ENCODE data around the gene RAB3GAP2.

RAB3GAP2 gene

DNA sequence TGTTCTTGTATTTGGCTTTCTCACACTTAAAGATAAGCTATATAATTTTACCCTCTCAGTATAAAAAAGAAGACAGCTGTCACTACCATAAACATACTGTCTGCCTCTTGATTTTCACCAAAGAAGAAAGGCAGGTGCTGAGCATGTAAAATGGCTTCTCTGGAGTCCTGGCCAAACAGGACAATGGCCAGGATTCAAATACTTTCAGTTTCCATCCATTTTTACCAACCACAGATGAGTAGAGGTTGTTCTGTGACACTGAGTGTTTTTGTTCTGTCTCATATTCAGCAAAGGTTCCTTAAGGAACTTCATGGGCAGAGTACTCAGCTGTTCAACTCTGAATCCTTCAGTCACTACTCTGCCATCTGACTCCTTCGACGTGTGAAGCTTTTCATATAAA, 29.4 kb upstream of the RAB3GAP2 start:
- Histone ChIP-seq H3K27ac (ENCODE audit: low read length) (no peak overlapping the region), H3K36me3 (ENCODE audit: insufficient read depth, low read depth, low read length) (no peaks in the 10 kb centered on the region), H3K9ac (ENCODE audit: low read depth, low read length) (no peak overlapping the region), H3K4me1 (ENCODE audit: insufficient read depth, low read length) (peaks cover 12% of the 10 kb centered on the region), H3K4me3 (ENCODE audit: low read length) (no peak overlapping the region), H3K27me3 (ENCODE audit: insufficient read depth, low read length) (no peaks in the 10 kb centered on the region), H3K9me3 (ENCODE audit: insufficient read depth, low read depth, low read length) (no peaks in the 10 kb centered on the region)

DNA sequence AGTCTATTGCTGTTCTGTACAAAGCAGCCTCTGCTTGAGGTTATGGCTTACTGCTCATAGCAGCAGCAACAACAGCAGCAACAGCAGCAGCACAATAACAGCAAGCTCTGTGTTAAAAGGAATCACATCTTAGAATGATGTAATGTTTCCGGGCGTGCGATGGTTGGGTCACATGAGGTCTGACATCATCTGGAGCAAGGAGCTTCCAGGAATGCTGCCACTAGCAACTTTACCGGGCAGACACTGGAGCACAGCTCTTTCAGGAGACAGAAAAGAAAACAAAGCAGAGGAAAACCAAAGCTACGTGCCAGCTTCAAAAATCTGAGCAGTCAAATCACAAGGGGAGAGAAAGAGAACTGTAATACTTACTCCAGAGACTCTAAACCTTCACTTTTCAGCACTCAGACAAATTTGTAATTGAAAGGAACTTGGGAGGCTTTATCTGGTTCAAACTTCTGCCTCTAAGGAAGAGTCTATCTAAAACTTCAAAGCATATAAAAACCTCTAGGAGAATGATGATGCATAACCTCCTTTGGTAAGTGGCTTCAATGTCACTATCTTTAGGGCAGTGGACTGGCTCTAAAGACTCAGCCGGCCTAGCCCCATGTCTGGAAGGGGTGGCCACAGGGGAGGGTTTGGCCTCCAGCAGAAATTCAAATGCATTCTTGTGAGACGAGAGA, 28.3 kb upstream of the RAB3GAP2 start:
- peaks cover 12% of the 10 kb centered on the region for H3K4me1 ChIP-seq (ENCODE audit: insufficient read depth, low read length)
- no peak overlapping the region for H3K4me3 ChIP-seq (ENCODE audit: low read length)
- peak overlapping the region; percentile 53; the same call in 1 of the 2 replicates for H3K9ac ChIP-seq (ENCODE audit: low read depth, low read length)
- H3K36me3 ChIP-seq (ENCODE audit: insufficient read depth, low read depth, low read length) = no peaks in the 10 kb centered on the region
- no peaks in the 10 kb centered on the region for H3K27me3 ChIP-seq (ENCODE audit: insufficient read depth, low read length)
- H3K9me3 ChIP-seq (ENCODE audit: insufficient read depth, low read depth, low read length) = no peaks in the 10 kb centered on the region
- no peak overlapping the region for H3K27ac ChIP-seq (ENCODE audit: low read length)

- Histone ChIP-seq H3K4me1 (ENCODE audit: insufficient read depth, low read length) (peaks cover 12% of the 10 kb centered on the region), H3K27me3 (ENCODE audit: insufficient read depth, low read length) (no peaks in the 10 kb centered on the region), H3K9me3 (ENCODE audit: insufficient read depth, low read depth, low read length) (no peaks in the 10 kb centered on the region), H3K36me3 (ENCODE audit: insufficient read depth, low read depth, low read length) (no peaks in the 10 kb centered on the region), H3K9ac (ENCODE audit: low read depth, low read length) (no peak overlapping the region), H3K4me3 (ENCODE audit: low read length) (no peak overlapping the region), H3K27ac (ENCODE audit: low read length) (no peak overlapping the region)
These were observed 27.1 kb upstream of the RAB3GAP2 start for GRCh38 chr1:220299337-220299736.

DNA sequence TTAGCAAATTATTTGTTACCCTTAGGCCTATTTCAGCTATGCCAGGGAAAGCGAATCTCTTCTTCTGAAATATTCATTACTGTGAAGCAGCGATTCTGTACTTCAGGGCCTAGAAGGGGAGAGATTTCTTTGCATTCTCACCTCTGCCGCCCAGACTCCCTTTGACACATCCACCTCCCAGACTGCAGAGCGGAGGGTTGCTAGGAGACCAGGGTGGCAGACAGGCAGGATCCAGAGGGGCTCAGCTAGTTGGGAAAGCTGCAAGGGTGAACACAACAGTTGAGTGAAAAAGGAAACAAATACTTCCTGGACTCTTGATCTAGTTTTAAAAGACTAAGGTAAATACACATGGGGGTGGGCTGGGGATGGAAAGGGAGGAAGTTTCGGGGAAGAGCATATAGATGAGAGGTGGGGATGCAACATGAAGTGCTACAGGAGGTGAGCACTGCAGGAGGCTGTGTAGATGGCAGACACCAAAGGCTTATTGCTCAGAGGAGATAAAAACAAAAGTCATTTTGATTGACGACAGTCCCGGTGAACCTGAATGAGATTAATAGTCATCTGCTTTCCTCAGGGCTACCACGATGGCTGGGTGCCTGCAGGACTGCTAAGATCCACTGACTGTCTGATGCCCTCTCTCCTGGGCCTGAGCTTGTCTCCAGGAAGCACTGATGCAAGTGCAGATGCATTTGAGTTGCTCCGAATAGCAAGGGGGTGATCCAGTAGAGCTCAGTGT, 26.4 kb upstream of the RAB3GAP2 start:
- H3K9ac ChIP-seq (ENCODE audit: low read depth, low read length) = no peak overlapping the region
- no peaks in the 10 kb centered on the region for H3K36me3 ChIP-seq (ENCODE audit: insufficient read depth, low read depth, low read length)
- H3K4me1 ChIP-seq (ENCODE audit: insufficient read depth, low read length) = peaks cover 12% of the 10 kb centered on the region
- no peaks in the 10 kb centered on the region for H3K27me3 ChIP-seq (ENCODE audit: insufficient read depth, low read length)
- H3K9me3 ChIP-seq (ENCODE audit: insufficient read depth, low read depth, low read length) = no peaks in the 10 kb centered on the region
- H3K4me3 ChIP-seq (ENCODE audit: low read length) = no peak overlapping the region
- H3K27ac ChIP-seq (ENCODE audit: low read length) = no peak overlapping the region

GRCh38 chr1:220296981-220297380, 24.7 kb upstream of the RAB3GAP2 start:
- Histone ChIP-seq H3K9me3 (ENCODE audit: insufficient read depth, low read depth, low read length) (no peaks in the 10 kb centered on the region), H3K27ac (ENCODE audit: low read length) (no peak overlapping the region), H3K36me3 (ENCODE audit: insufficient read depth, low read depth, low read length) (no peaks in the 10 kb centered on the region), H3K4me1 (ENCODE audit: insufficient read depth, low read length) (peaks cover 12% of the 10 kb centered on the region), H3K27me3 (ENCODE audit: insufficient read depth, low read length) (no peaks in the 10 kb centered on the region), H3K4me3 (ENCODE audit: low read length) (no peak overlapping the region), H3K9ac (ENCODE audit: low read depth, low read length) (no peak overlapping the region)

GRCh38 chr1:220294846-220295301, 22.6 kb upstream of the RAB3GAP2 start:
- Histone ChIP-seq H3K9ac (ENCODE audit: low read depth, low read length) (no peak overlapping the region), H3K4me3 (ENCODE audit: low read length) (no peak overlapping the region), H3K27ac (ENCODE audit: low read length) (no peak overlapping the region), H3K4me1 (ENCODE audit: insufficient read depth, low read length) (peaks cover 11% of the 10 kb centered on the region; the same call in 1 of the 2 replicates), H3K36me3 (ENCODE audit: insufficient read depth, low read depth, low read length) (no peaks in the 10 kb centered on the region), H3K9me3 (ENCODE audit: insufficient read depth, low read depth, low read length) (no peaks in the 10 kb centered on the region), H3K27me3 (ENCODE audit: insufficient read depth, low read length) (no peaks in the 10 kb centered on the region)

DNA sequence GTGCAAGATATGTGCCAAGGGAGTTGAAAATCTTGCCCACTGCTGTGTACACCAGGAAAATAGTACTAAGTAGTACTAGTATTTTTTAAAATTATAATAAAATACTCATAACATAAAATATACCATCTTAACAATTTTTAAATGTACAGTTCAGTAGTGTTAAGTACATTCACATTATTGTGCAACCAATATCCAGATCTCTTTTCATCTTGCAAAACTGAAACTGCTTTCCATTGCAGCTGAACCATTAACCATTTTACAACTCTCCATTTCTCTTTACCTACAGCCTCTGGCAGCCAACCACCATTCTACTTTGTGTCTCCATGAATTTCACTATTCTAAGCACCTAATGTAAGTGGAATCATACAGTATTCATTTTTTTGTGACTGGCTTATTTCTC, 19.3 kb upstream of the RAB3GAP2 start:
- Histone ChIP-seq H3K4me1 (ENCODE audit: insufficient read depth, low read length) (peaks cover 11% of the 10 kb centered on the region; the same call in 1 of the 2 replicates), H3K9ac (ENCODE audit: low read depth, low read length) (no peak overlapping the region), H3K4me3 (ENCODE audit: low read length) (no peak overlapping the region), H3K27me3 (ENCODE audit: insufficient read depth, low read length) (no peaks in the 10 kb centered on the region), H3K27ac (ENCODE audit: low read length) (no peak overlapping the region), H3K9me3 (ENCODE audit: insufficient read depth, low read depth, low read length) (no peaks in the 10 kb centered on the region), H3K36me3 (ENCODE audit: insufficient read depth, low read depth, low read length) (no peaks in the 10 kb centered on the region)

- H3K9ac ChIP-seq (ENCODE audit: low read depth, low read length) = peak overlapping the region; percentile 8; the same call in 1 of the 2 replicates
- peak overlapping the region; percentile 37 for H3K4me3 ChIP-seq (ENCODE audit: low read length)
- H3K4me1 ChIP-seq (ENCODE audit: insufficient read depth, low read length) = peaks cover 11% of the 10 kb centered on the region; the same call in 1 of the 2 replicates
These were observed 18.0 kb upstream of the RAB3GAP2 start for GRCh38 chr1:220290140-220290761.

GRCh38 chr1:220287129-220287528, 14.9 kb upstream of the RAB3GAP2 start:
- H3K36me3 ChIP-seq (ENCODE audit: insufficient read depth, low read depth, low read length) = no peaks in the 10 kb centered on the region
- H3K4me3 ChIP-seq (ENCODE audit: low read length) = no peak overlapping the region
- no peak overlapping the region for H3K9ac ChIP-seq (ENCODE audit: low read depth, low read length)
- no peaks in the 10 kb centered on the region for H3K27me3 ChIP-seq (ENCODE audit: insufficient read depth, low read length)
- no peaks in the 10 kb centered on the region for H3K9me3 ChIP-seq (ENCODE audit: insufficient read depth, low read depth, low read length)
- no peak overlapping the region for H3K27ac ChIP-seq (ENCODE audit: low read length)
- H3K4me1 ChIP-seq (ENCODE audit: insufficient read depth, low read length) = peaks cover 11% of the 10 kb centered on the region; the same call in 1 of the 2 replicates

More at GRCh38 chr1:220290140-220290761, 18.0 kb upstream of the RAB3GAP2 start:
- H3K36me3 ChIP-seq (ENCODE audit: insufficient read depth, low read depth, low read length) = no peaks in the 10 kb centered on the region
- no peak overlapping the region for H3K27ac ChIP-seq (ENCODE audit: low read length)
- H3K9me3 ChIP-seq (ENCODE audit: insufficient read depth, low read depth, low read length) = no peaks in the 10 kb centered on the region
- no peaks in the 10 kb centered on the region for H3K27me3 ChIP-seq (ENCODE audit: insufficient read depth, low read length)

DNA sequence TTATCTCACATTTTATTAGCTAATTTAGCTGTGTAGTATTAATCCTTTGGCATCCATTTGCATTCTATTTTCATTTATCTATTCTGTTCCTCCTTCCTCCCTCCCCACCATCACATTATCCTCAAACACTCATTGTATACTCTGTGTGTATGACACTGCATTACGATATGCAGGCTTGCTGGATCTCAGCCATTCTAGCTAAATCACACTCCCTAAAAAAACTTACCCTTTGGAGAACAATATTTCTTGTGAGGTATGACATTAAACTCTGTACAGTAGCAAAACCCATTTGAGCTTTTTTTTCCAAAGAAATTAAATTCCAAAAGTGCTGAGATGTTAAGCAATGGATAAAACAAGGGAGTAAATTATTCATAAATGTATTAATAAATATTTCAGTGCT, 11.4 kb upstream of the RAB3GAP2 start:
- no peaks in the 10 kb centered on the region for H3K27me3 ChIP-seq (ENCODE audit: insufficient read depth, low read length)
- H3K4me1 ChIP-seq (ENCODE audit: insufficient read depth, low read length) = no peaks in the 10 kb centered on the region
- no peak overlapping the region for H3K9ac ChIP-seq (ENCODE audit: low read depth, low read length)
- no peaks in the 10 kb centered on the region for H3K36me3 ChIP-seq (ENCODE audit: insufficient read depth, low read depth, low read length)
- no peaks in the 10 kb centered on the region for H3K9me3 ChIP-seq (ENCODE audit: insufficient read depth, low read depth, low read length)
- no peak overlapping the region for H3K4me3 ChIP-seq (ENCODE audit: low read length)
- no peak overlapping the region for H3K27ac ChIP-seq (ENCODE audit: low read length)

DNA sequence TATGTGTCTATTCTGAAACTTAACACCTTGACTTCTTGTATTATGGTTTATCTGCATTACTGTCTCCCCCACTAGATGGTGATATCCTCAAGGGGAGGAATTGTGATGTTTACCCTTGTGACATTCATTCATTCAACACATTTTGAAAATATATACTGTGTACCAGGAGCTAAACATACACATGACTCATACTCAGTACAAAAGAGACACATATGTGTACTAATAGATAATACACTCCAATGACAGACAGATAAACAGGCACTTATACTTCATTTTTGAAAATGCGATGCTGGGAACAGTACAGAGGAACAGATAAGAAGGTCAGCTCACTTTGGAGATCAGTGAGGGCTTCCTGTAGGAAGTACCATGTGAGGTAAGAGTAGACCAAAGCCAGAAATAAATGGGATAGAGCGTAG, 8.9 kb upstream of the RAB3GAP2 start:
- H3K27me3 ChIP-seq (ENCODE audit: insufficient read depth, low read length) = no peaks in the 10 kb centered on the region
- no peaks in the 10 kb centered on the region for H3K4me1 ChIP-seq (ENCODE audit: insufficient read depth, low read length)
- no peaks in the 10 kb centered on the region for H3K9me3 ChIP-seq (ENCODE audit: insufficient read depth, low read depth, low read length)
- H3K9ac ChIP-seq (ENCODE audit: low read depth, low read length) = no peak overlapping the region
- H3K4me3 ChIP-seq (ENCODE audit: low read length) = no peak overlapping the region
- H3K36me3 ChIP-seq (ENCODE audit: insufficient read depth, low read depth, low read length) = no peaks in the 10 kb centered on the region
- no peak overlapping the region for H3K27ac ChIP-seq (ENCODE audit: low read length)
